Endothelial cell of umbilical vein (primary cell): Measurements from ENCODE around the gene PCTP. TPM values are rescaled to one million over a fixed set of nuclear protein-coding genes. Genes with fewer than 3 reads are reported as not detected.

Experiments
- BruUV-seq: library from RNA; stranded (reverse); fragments of 400-500 nt; replicated peaks from 2 replicates; lab custom pipeline; 2021; lab: Mats Ljungman, UMichigan
- CTCF ChIA-PET: fragments of 300-600, 350-600 bp; sonication (Branson Sonifier 250); formaldehyde crosslinking; loops from one replicate; lab custom pipeline; 2021; ENCODE audit warnings: antibody characterized with exemption, inconsistent platforms; lab: Charles Lee
- POLR2A ChIA-PET: fragments of 300-600, 350-600 bp; sonication (Branson Sonifier 250); formaldehyde crosslinking; loops from one replicate; lab custom pipeline; 2021; ENCODE audit warnings: antibody characterized with exemption, inconsistent platforms; lab: Charles Lee
- DNase-seq: peaks from one replicate; pipeline ENCODE4 v3.0.0-alpha.2; 2011; ENCODE audit warnings: low read depth, low spot score
- FAIRE-seq: peaks from 2 replicates; lab custom pipeline; 2011; peaks lifted over from hg19 to GRCh38; lab: Jason Lieb, UNC
- H2AFZ ChIP-seq: 2 replicates; pipeline ENCODE4 v1.6.0; 2012; ENCODE audit warnings: low read depth, low read length, control low read depth, inconsistent platforms
- H3K27ac ChIP-seq: 2 replicates; pipeline ENCODE4 v1.5.1; 2011; ENCODE audit warnings: low read depth, mild to moderate bottlenecking, control low read depth, low read length, moderate library complexity; ENCODE audit not compliant: insufficient read depth
- H3K27me3 ChIP-seq, 2 experiments: 2 replicates each; pipeline versions ENCODE4 v1.6.0 to v1.6.1; 2011; ENCODE audit warnings: low read length in 2 of 2, mixed read lengths in 1 of 2; ENCODE audit not compliant: control insufficient read depth in 2 of 2, insufficient read depth in 2 of 2
- H3K36me3 ChIP-seq, 2 experiments: 2 replicates in 1 of 2; 3 replicates in 1 of 2; pipeline ENCODE4 v1.5.1; 2011; ENCODE audit warnings: low read length in 2 of 2, mild to moderate bottlenecking in 1 of 2, moderate library complexity in 1 of 2; ENCODE audit not compliant: control insufficient read depth in 2 of 2, insufficient read depth in 2 of 2; ENCODE audit errors: extremely low read depth in 1 of 2
- H3K4me1 ChIP-seq: 3 replicates; pipeline ENCODE4 v1.5.1; 2011; ENCODE audit warnings: mild to moderate bottlenecking, low read length; ENCODE audit not compliant: control insufficient read depth, insufficient read depth; ENCODE audit errors: extremely low read depth
- H3K4me2 ChIP-seq: 2 replicates; pipeline ENCODE4 v1.6.1; 2011; ENCODE audit warnings: low read length, control low read depth, mixed read lengths; ENCODE audit not compliant: insufficient read depth
- H3K4me3 ChIP-seq, 3 experiments: fragments of 200-600 bp in 1 of 3; sonication (generic), shearing (Covaris generic) in 1 of 3; replicated peaks in 1 of 3; 2 replicates each; pipeline ENCODE4 v1.5.1; 2011 to 2016; ENCODE audit warnings: control low read depth in 3 of 3, low read length in 3 of 3, mild to moderate bottlenecking in 2 of 3, inconsistent platforms in 1 of 3, low read depth in 1 of 3, moderate library complexity in 1 of 3; ENCODE audit not compliant: insufficient read depth in 1 of 3
- H3K79me2 ChIP-seq: 2 replicates; pipeline ENCODE4 v1.6.0; 2012; ENCODE audit warnings: low read length, inconsistent platforms; ENCODE audit not compliant: control insufficient read depth, insufficient read depth
- H3K9ac ChIP-seq: replicated peaks from 2 replicates; pipeline ENCODE3; 2011; ENCODE audit warnings: low read length, control low read depth; ENCODE audit not compliant: insufficient read depth; ENCODE audit errors: extremely low read depth
- H3K9me1 ChIP-seq: replicated peaks from 3 replicates; pipeline ENCODE4 v1.6.0; 2011; ENCODE audit warnings: mild to moderate bottlenecking, low read length; ENCODE audit not compliant: control insufficient read depth, insufficient read depth; ENCODE audit errors: extremely low read depth
- H3K9me3 ChIP-seq: replicated peaks from 2 replicates; pipeline ENCODE4 v1.5.1; 2012; ENCODE audit warnings: low read length, inconsistent platforms; ENCODE audit not compliant: control insufficient read depth, insufficient read depth
- H4K20me1 ChIP-seq: replicated peaks from 2 replicates; pipeline ENCODE3; 2011; ENCODE audit warnings: mild to moderate bottlenecking, low read length; ENCODE audit not compliant: control insufficient read depth, insufficient read depth; ENCODE audit errors: extremely low read depth
- CTCF ChIP-seq, 2 donors: IDR thresholded peaks; 1 replicate in 1 of 2; 2 replicates in 1 of 2; pipeline ENCODE4 v1.5.1; 2011; ENCODE audit warnings: low read length in 2 of 2, mild to moderate bottlenecking in 2 of 2, moderate library complexity in 2 of 2, control low read depth in 1 of 2, inconsistent platforms in 1 of 2, low read depth in 1 of 2; ENCODE audit not compliant: insufficient read depth in 1 of 2; ENCODE audit errors: extremely low read depth in 1 of 2
- EZH2 ChIP-seq: IDR thresholded peaks from 2 replicates; pipeline ENCODE4 v1.6.1; 2012; ENCODE audit warnings: borderline replicate concordance, low read depth, mild to moderate bottlenecking, moderate library complexity, low read length, inconsistent platforms; ENCODE audit not compliant: severe bottlenecking
- FOS ChIP-seq: IDR thresholded peaks from 2 replicates; pipeline ENCODE4 v1.6.1; 2011; ENCODE audit warnings: mild to moderate bottlenecking, low read length, moderate library complexity, borderline replicate concordance; ENCODE audit not compliant: insufficient read depth
- GATA2 ChIP-seq: IDR thresholded peaks from 2 replicates; pipeline ENCODE4 v1.7.0; 2011; ENCODE audit warnings: low read depth, mild to moderate bottlenecking, moderate library complexity, mixed read lengths, low read length; ENCODE audit not compliant: insufficient read length, insufficient read depth
- JUN ChIP-seq: IDR thresholded peaks from 2 replicates; pipeline ENCODE4 v1.6.1; 2011; ENCODE audit warnings: borderline replicate concordance, low read depth; ENCODE audit not compliant: insufficient read length, insufficient read depth
- MYC ChIP-seq: IDR thresholded peaks from one replicate; pipeline ENCODE4 v1.6.1; 2011; ENCODE audit warnings: mild to moderate bottlenecking, low read depth, low read length
- POLR2A ChIP-seq: IDR thresholded peaks from 2 replicates; pipeline ENCODE4 v1.6.1; 2012; ENCODE audit warnings: low read depth, mild to moderate bottlenecking, control low read depth, low read length
- POLR2AphosphoS5 ChIP-seq: IDR thresholded peaks from 2 replicates; pipeline ENCODE4 v1.6.1; 2012; ENCODE audit warnings: low read depth, mild to moderate bottlenecking, control low read depth, low read length, moderate library complexity; ENCODE audit not compliant: insufficient read depth
- dilution Hi-C: fragments of 300-500 bp; cut with MboI; formaldehyde crosslinking; loops from one replicate; pipeline ENCODE4 v1.15.0; 2019; ENCODE audit warnings: low sequenced_read_pairs; ENCODE audit not compliant: extremely low pct_ligation_motif_present
- intact Hi-C: fragments of 100-400 bp; cut with micrococcal nuclease; formaldehyde crosslinking; loops from one replicate; pipeline ENCODE4 v1.10.0; 2022
- polyA plus RNA-seq, 4 experiments: library from polyadenylated mRNA; depleted of rRNA in 3 of 4; stranded (reverse) in 3 of 4; unstranded in 1 of 4; fragments of >200 nt; gene quantifications; 2 replicates each; pipeline versions ENCODE4 v1.2.1 to v1.2.3, GENCODE V29; 2011 to 2012; ENCODE audit warnings: missing spikeins in 1 of 4
- total RNA-seq: library from RNA; stranded (reverse); gene quantifications from 2 replicates; pipeline ENCODE4 v1.2.3, GENCODE V29; 2021
- TF ChIP-seq, protein P1 (sequence below): IDR thresholded peaks from 2 replicates; pipeline ENCODE4 v1.6.1; 2011; ENCODE audit not compliant: insufficient read depth, insufficient read length

The PCTP gene
- total and polyA plus RNA-seq, 2 donors (not counting 3 experiments of a cell fraction or from before 2014, with no cell fraction given), result 13.5 to 18.3 TPM

DNA sequence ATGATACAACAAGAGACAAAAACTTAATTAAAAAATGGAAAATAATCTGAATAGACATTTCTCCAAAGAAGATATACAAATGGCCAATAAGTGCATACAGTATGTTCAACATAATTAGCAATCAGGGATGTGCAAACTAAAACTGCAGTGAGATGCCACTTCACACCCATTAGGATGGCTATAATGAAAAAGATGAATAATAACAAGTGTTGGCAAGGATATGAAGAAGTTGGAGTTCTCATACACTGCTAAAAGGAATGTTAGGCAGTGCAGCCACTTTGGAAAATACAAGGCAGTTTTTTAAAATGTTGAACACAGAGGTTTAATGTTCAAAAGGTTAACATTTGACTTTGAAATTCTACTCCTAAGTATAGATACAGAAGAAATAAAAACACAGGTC lies 69.8 kb downstream of the PCTP start:
- Histone ChIP-seq H3K9ac (no peak overlapping the region), H3K27ac (no peak overlapping the region), H3K9me1 (no peaks in the 10 kb centered on the region), H3K4me3 (no peak overlapping the region), H3K79me2 (no peaks in the 10 kb centered on the region), H3K4me1 (no peaks in the 10 kb centered on the region), H3K9me3 (no peaks in the 10 kb centered on the region), H2AFZ (no peak overlapping the region), H3K36me3 (no peaks in the 10 kb centered on the region), H4K20me1 (no peaks in the 10 kb centered on the region), H3K4me2 (no peak overlapping the region), H3K27me3 (no peaks in the 10 kb centered on the region)
- ChIA-PET CTCF (no interaction called here), POLR2A (no interaction called here)
- DNase-seq, result no peak
- FAIRE-seq, result no peak
- no TSS peak for BruUV-seq
- dilution Hi-C loops, result no loop called here
- intact Hi-C loops, result no loop called here
- TF ChIP-seq FOS (no peak), POLR2A (no peak), GATA2 (no peak), JUN (no peak), EZH2 (no peak), CTCF (IDR thresholded peaks at IDR 0.05; ENCODE audit: extremely low read depth in 1 of 2, insufficient read depth in 1 of 2, low read depth in 1 of 2, low read length in 2 of 2) (no peak), POLR2AphosphoS5 (no peak), MYC (no peak)
- TF ChIP-seq, protein P1, sequence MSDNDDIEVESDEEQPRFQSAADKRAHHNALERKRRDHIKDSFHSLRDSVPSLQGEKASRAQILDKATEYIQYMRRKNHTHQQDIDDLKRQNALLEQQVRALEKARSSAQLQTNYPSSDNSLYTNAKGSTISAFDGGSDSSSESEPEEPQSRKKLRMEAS, result no peak
